Forelimb muscle (tissue), 1 donor: ENCODE data around the gene NKAPD1. TPM values are rescaled to one million over a fixed set of nuclear protein-coding genes. Genes with fewer than 3 reads are reported as not detected.
A peak's percentile ranks its signal among the peaks of the same experiment; 100 is the strongest.
"Not testable (repeated sequence)": the region's sequence is repeated elsewhere in the genome, so short reads cannot be mapped to it uniquely, and the experiment has no call there.

Source experiments
- DNase-seq: peaks from one replicate; pipeline ENCODE4 v3.0.0-alpha.2; 2013; ENCODE audit warnings: low read depth
- polyA plus RNA-seq: library from polyadenylated mRNA; unstranded; fragments of 120-200 nt; gene quantifications from one replicate; pipeline ENCODE4 v1.2.1, GENCODE V29; 2013; ENCODE audit not compliant: insufficient read length

Gene NKAPD1
- polyA plus RNA-seq, 1 donor: 27.7 TPM

DNA sequence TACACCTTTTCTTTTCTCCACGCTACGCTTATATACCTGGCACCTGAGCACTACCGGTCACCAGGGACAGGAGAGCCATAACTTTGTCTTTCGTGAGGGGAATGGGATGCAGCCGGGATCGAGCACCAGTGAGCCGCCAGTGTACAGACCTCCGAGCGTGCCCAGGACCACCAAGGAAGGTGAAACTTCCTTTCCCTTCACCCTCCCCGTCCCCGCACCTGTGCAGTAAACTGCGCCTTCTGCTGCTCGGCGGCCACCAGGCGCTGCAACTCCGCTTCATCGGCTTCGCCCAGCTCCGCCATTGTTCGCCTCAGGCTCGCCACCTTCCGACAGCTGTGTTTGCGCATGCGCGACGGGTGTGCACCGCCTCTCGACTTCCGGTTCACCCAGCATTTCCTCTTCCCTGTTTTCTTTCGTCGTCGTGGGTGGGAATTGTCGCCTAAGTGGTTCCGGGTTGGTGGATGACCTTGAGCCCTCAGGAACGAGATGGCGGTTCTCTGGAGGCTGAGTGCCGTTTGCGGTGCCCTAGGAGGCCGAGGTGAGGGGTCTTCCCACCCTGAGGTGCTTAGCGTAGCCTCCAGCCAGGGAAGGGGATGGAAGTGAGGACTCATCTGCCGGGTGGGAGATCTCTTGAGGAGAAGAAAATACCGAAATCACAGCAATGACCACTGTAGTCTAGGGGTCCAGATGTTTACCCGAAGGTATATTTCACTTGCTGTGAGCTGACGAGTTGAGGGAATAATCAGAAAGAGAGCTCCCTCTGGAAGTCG lies 12.5 kb downstream of the NKAPD1 start, which contains the start of the genes SDHD and TIMM8B:
TSS of gene SDHD (plus strand) at position 452 of the 770 bp plus-strand sequence. CDS start at position 487, 35 bp downstream.
TSS of gene TIMM8B (minus strand) at position 335 of the 770 bp plus-strand sequence. CDS start at position 302, 33 bp downstream.
- DNase-seq: peak; percentile 96

DNA sequence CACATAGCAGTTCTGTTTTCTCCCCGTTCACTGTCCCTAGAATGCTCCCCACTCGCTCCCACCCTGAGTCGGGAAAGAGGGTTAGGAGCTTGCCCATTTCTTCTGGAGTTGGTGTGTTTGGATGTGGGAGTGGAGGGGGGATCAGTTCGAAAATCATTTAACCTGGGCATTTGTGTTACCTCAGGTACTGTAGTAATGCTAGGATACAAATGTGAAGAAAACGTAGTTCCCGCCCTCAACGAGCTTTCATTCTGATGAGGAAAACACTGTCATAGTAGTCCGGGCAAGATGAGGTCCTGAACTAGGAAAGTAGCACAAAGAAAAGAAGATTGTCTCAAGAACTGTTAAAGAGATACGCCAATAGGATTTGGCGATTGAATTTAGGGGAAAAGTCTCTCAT lies 13.1 kb downstream of the NKAPD1 start:
- DNase-seq: no peak

DNA sequence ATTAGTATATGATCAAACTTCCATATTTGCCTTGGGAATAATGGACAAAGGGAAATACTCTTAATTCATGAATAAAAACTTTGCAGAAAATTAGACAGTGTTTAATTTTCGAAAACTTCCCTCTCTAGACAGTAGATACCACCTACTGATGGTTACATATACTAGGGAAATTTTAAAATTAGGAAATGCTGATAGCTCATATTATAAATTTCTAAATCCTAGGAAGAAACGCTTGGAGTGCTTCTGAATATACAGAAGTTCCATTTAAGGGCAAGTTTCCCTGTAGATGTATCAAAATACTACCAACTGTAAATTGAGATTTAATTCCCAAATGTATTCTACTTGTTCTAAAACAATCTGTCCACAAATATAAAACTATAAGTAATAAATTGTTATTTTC lies 21.2 kb downstream of the NKAPD1 start:
- not testable (repeated sequence) for DNase-seq

DNA sequence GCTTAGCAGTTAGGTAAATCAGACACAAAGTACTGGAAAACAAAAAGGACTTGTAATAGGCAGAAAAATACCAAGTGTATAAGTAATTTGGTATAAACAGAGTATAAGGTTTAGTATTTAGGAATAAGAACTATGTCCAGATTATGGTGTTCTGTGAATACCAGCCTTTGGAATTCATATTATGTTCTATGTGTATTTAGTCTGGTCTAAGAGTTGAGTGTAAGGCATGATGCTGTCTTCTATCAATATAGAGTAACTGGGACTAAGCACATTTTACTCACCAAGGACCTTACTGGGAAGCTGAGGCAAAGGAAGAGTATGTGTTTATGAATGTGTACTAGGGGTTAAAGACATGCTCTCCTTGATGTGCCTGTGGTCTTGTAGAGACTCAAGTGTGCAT lies 22.1 kb downstream of the NKAPD1 start:
- DNase-seq: no peak

DNA sequence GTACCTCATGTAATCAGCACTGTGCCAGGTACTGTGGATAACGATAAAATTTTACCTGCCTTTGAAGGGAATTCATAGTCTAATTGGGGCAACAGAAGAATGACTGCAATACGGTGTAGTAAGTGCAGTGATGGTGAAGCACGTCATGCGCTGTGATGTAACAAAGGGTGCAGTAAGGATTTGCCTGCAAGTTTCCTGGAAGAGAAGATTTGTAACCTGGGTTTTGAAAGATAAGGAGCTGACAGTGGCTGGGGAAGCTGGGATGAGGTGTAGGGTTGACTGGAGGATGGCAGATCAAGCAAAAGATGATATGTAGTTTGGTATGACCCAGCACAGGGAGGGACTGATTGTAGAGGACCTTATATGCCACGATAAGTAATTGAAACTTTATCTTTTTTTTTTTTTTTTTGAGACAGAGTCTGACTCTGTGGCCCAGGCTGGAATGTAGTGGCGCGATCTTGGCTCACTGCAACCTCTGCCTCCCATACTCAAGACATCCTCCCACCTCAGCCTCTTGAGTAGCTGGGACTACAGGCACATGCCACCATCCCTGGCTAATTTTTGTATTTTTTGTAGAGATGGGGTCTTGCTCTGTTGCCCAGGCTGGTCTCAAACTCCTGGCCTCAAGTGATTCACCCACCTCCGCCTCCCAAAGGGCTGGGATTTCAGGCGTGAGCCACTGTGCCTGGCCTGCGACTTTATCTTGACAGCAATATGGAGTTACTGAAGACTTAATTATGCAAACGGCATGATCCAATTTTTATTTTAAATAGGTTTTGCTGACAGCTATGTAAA lies 23.8 kb downstream of the NKAPD1 start:
- no peak for DNase-seq

DNA sequence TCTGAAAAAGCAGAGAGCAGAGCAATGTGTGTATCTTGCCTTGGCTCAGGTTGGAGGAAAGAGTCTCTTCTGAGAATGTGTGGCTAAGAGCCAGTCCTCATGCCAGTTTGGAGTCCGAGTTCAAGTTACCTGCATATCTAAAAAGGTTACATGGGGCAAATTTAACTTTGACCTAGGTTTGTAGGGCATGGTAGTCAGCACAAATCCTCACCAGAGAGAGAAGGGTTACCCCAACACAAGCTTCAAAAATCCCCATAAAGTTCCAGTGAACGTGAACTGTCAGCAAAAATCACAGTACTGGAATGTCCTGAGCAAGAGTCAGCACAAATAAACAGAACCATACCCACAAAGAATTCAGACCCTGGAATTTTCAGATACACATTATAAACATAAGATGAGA lies 26.4 kb downstream of the NKAPD1 start:
- no peak for DNase-seq

DNA sequence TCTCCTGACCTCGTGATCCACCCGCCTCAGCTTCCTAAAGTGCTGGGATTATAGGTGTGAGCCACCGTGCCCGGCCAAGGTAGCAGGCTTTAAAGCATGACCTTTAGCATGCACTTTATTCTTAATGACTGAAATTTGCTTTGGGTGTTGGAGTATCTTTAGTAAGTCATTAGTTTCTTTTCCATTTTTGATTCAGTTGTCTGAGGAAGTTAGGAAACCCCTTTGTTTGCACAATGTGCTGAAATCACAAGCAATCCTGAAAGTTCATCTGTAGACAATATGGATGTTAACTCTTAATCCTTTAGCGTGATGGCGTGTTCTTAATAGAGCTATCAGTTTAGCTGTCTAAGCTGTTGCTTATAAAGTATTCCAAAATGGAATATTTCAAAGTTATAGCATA lies 29.3 kb downstream of the NKAPD1 start:
- no peak for DNase-seq

DNA sequence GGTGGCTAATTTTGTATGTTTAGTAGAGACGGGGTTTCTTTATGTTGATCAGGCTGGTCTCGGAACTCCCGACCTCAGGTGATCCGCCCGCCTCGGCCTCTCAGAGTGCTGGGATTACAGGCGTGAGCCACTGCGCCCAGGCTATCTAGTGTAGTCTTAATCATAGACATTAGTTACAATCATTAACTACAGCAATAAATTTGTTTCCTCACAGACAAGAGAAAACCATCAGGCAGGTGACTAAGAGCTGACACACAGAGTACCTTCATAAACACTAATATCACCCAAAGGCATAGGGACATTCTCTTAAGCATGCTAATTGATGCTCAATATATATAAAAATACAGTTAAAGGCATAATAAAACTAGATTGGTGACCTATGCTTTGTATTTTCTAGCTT lies 32.0 kb downstream of the NKAPD1 start:
- DNase-seq: no peak

DNA sequence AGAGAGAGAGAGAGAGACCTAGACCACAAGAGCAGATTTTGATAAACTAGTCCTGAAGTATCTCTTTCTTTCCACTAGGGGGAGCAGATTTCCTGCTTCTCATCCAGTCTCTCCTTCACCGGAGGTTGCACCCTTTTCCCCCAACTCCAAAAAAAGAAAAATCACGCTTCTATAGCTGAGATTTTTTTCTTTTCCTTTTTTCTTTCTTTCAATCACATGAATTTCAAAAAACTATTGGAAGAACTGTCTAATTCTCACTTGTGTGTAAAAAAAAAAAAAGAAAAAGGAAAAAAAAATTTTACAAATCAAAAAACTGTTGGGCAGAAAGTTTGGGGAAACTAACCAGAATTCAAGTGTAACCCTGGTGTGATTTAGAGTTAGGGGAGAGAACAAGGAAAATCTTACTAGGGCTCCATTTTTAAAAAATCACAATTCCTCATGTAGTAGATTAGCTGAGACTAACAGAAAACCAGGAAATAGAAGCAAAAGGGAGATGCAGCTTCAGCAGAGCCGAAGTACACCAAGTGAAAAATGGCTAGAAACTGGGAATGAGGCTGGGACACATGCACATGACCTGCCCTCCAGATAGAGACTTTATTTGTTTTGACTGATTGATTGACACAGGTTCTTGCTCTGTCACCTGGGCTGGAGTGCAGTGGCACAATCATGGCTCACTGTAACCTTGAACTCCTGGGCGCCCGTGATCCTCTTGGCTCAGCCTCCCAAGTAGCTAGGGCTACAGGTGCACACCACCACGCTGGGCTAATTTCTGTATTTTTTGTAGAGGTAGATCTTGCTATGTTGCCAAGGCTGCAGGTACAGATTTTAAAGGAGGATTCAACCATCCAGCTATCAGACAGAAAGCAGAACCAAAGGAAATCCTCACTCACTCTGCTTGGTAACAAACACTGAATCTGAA lies 39.7 kb downstream of the NKAPD1 start:
- DNase-seq: peak; percentile 13

DNA sequence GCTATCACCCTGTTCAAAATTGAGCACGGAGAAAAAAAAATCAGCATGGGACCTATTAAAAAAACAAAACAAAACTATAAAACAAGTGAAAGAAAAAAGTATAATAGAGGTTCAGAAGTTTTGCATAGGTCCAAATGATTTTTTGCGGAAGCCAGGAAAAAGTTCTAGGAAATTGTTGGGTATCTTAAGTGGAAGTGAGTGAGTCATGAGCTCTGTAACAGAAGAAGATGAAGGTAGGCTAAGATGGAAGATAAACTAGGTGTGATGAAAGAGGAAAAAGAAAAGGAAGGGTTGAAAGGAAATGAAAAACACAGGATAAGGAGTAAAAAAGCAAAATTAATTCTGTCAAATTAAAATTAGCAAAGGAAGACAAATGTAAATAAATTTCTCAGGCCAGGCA lies 40.4 kb downstream of the NKAPD1 start:
- no peak for DNase-seq

DNA sequence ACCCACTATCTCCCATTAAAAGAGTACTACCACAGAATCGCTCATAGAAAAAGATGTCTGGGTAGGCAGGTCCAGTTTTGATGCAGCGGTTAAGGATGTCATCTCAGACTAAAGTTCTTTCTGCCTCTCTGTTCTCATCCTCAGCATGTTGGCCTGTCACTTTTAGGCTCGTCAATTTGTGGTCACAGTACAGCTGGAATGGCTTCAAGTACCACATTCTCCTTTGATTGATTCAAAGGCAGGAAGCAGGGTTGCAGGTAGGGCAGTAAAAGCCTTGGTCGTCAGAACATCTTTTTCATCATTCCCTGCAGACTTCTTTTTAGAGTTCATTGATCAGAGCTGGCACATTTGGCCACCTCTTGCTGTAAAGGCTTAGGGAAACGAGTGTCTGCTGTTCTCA lies 41.3 kb downstream of the NKAPD1 start:
- DNase-seq: no peak

DNA sequence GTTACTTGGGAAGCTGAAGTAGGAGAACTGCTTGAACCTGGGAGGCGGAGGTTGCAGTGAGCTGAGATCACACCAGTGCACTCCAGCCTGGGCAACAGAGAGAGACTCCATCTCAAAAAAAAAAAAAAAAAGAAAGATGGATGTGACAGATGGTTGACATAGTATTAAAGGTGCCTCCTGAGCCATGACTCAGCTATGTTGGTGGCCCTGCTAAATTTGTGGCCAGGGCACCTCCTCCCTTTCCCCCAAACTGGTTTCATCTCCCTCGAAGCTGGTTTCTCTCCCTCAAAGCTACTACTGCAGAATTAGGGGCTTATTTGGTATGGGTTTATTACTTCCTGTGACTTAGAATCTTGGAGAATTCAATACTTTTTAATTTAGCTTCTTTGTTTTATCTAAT lies 44.1 kb downstream of the NKAPD1 start:
- no peak for DNase-seq

DNA sequence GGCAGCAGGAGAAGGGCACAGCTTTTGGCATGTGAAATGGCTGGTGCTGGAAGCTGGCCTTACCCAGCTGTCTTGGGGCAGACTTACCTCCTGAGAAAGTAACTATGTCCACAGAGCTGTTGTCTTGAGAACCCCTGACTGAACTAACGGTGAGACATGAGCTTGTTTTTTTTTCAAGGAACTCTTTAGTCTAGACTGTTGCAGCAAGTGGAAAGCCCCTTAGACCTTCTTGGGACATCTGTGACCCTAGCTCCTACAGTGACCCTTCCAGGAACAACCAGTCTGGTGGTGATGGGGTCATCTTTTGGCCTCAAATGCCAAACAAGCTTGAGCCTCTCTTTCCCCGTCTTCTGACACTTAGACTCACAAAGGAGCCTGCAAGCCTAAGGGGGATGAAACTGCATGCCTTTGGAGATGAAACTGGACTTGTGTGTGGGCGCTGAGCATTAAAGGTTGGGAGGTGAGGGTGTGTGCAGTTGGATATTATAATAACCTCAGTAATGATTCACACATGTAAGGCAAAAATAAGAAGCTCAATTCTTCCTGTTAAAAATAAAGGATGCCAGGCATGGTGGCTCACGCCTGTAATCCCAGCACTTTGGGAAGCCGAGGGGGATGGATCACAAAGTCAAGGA lies 48.0 kb downstream of the NKAPD1 start:
- DNase-seq: no peak

DNA sequence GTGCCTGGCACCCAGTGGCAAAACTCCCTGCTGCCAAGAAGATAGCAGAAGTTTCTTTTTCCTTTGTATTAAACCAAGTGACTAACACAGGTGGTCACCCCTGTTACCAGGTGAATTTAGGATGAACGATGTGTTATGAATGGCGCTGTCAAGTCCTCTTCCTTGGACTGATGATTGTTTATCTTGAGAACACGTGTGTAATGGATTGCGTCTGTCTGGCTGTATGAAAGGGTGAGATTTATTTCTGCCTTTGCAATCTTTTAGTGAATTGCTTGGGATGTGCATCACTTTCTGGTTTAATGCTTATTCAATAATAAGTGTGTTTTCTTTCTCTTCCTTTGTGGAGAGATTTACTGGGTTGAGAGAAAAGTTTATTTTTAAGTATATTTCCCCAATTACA lies 49.0 kb downstream of the NKAPD1 start:
- no peak for DNase-seq

DNA sequence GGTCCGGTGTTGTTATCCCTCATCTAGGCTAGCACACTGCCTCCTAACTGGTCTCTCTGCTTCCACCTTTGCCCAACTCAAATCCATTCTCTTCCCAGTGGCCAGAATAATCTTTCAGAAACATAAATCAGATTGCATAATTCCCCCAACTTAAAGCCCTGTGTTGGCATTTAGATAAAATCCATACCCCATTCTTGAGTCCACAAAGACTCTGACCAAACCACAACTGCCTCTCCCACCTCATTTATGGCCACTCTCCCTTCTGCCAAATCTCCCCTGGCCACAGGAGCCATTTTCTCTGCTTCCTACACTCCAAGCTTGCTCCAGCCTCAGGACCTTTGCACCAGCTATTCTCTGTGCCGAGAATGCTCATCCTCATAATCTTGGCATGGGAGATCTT lies 53.0 kb downstream of the NKAPD1 start:
- DNase-seq: no peak

DNA sequence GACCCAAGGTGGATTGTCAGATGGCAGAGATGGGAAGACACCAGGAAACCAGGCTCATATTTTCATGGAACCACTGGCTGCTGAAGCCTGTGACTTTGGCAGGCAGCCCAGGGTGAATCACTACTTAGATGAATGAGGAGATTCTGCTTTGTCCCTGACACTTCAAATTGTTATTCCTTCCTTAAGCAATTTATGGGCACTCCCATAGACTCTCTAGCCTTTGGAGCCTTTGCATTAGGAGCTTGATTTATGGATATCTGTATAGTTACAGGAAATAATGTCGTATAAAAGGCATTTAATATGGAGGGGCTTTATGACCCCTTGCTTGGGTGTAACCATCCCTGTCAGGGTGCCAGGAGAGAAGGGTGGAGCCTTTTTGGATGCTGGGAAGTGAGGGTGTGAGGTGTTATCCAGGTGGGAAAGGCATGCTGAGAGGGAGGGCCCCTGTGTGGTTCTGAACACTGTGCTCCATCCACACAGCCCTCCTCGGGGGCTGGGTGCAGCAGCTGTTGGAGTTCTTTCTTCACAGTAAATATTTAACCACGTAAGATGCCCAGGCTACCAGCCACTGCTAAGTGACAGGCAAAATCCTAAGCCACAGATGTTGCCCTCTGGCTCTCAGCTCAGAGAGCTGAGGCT lies 54.5 kb downstream of the NKAPD1 start:
- DNase-seq: no peak

DNA sequence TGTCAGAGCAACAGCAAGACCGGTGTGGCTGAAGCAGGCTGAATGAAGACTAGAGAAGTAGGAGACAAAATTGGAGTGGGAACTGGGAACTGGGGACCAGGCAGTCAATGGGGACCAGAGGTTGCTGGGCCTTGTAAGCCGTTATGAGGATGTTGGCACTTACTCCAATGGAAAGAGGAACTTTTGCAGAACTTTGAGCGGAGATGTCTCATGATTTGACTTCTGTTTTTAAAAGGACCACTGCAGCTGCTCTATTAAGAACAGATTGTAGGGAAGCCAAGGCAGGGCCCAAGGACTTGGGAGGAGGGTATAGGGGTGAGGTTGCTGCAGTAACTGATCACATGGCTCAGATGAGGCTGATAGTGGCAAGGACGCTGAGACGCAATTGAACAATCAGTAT lies 55.6 kb downstream of the NKAPD1 start:
- DNase-seq: peak; percentile 11

DNA sequence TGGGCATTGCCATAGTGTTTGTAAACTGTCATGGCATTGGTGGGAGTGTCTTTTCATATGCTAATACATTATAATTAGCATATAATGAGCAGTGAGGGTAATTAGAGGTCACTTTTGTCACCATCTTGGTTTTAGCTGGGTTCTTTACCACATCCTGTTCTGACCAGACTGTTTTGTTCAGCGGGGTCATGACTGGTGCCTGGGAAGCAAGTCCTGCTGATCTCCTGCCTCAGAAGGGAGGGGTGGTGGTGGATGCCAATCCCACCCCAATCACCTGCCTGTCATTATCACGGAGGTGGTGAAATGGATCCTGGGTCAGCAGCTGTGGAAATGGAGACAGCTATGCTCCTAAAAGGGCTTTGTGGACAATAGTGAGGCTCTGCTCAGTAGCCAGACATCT lies 58.6 kb downstream of the NKAPD1 start:
- no peak for DNase-seq

DNA sequence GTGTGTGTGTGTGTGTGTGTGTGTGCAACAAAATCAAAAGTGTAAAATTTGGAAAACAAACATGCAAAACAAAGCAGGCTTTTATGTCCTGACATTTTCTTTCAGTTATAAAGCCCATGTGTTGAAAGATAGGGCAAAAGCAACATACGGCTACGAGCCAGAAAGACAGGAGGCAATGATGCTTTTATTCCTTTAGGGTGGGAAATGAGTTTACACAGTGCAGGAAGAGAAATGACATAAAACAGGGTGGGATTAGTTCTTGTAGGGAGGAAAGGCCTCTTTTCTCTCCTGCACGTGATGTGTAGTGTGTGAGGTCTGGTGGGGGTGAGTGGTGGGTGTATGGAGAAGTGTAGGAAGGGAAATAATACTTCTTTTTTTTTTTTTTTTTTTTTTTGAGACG lies 60.4 kb downstream of the NKAPD1 start:
- DNase-seq: no peak
